Epithelial cell of prostate (primary cell): Measurements from ENCODE around the gene ELL.

ENCODE experiments used
- DNase-seq: peaks from one replicate; pipeline ENCODE4 v3.0.0-alpha.2; 2011; ENCODE audit warnings: low read depth, low spot score
- H3K27ac ChIP-seq: fragments of 450-650 bp; 2 replicates; pipeline ENCODE4 v1.5.1; 2017; ENCODE audit warnings: mild to moderate bottlenecking

Gene ELL

GRCh38 chr19:18438331-18439024 lies 83.4 kb downstream of the ELL start:
- no peak for DNase-seq
- peak overlapping the region; percentile 50 for H3K27ac ChIP-seq

- no peak for DNase-seq
- peak within 1 kb of the TSS; percentile 50 for H3K27ac ChIP-seq
Measured at GRCh38 chr19:18437491-18438330, 84.2 kb downstream of the ELL start, which contains the start of gene ISYNA1. TSS of gene ISYNA1 (minus strand) at chr19:18438133. CDS start at chr19:18437979, 154 bp downstream.

DNA sequence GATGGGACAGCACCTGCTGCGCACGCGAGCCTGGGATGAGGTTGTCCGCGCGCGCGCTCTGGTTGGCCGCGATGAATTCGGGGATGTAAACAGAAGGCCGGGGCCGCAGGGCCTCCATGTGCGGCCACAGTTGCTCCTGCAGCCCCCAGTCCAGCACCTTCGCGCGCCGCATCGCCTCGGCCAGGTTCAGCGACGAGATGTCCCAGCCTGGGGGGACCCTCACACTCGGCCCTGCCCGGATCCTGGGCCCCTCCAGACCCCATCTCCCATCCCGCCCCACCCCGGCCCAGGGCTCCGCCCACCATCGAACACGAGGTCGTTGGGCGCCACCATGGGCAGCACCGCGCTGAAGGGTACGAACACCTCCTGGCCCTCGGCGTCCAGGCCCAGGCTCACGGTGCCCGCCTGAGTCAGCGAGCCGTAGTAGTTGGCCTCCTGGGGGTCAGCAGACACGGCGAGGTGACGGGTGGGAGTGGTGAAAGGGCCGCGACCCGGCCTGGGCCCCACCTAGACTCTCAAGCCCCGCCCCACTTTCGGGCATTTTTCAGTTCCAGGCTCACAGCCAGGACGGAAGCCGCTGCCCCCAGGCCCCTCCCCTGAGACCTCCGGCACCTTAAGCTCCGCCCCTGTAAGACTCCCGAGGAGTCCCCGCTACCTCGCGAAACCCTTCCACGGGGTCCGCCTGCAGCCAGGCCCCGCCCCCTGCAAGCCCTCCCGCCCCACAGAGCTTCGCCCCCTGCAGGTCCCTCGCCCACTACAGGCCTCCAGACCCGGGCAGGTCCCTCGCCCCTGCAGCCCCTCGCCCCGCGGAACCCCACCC lies 85.0 kb downstream of the ELL start:
- DNase-seq: no peak
- no peak overlapping the region for H3K27ac ChIP-seq

- DNase-seq: no peak
- H3K27ac ChIP-seq: no peak overlapping the region
Measured at GRCh38 chr19:18435842-18436670, 85.8 kb downstream of the ELL start.

DNA sequence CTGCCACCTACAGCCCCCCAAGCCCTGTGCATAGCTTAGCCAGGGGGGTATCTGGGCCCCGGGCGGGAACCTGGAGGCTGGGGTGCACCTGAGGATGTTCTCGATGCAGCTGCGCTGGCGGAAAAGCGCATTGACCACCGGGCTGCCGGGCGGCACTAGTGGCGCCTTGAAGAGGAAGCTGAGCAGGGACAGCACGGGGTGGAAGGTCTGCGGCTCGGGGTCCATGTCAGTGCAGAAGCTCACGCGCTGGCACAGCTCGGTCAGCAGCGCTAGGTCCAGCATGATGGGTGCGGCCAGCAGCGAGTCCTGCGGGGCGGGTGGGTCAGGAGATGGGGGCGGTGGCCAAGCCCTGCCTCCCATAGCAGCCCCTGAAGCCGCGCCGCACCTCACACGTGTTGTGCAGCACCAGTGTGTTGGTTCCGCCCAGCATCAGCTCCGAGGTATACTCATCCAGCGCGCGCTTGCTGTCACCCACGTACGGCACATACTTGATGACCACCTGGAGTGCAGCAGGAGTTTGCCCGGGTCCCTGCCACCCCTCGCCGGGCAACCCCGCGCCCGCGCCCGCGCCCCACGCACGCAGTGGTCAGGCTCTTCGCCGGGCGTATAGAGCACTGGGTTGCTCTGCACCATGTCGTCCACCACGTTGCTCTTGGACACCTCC lies 86.6 kb downstream of the ELL start:
- no peak for DNase-seq

DNA sequence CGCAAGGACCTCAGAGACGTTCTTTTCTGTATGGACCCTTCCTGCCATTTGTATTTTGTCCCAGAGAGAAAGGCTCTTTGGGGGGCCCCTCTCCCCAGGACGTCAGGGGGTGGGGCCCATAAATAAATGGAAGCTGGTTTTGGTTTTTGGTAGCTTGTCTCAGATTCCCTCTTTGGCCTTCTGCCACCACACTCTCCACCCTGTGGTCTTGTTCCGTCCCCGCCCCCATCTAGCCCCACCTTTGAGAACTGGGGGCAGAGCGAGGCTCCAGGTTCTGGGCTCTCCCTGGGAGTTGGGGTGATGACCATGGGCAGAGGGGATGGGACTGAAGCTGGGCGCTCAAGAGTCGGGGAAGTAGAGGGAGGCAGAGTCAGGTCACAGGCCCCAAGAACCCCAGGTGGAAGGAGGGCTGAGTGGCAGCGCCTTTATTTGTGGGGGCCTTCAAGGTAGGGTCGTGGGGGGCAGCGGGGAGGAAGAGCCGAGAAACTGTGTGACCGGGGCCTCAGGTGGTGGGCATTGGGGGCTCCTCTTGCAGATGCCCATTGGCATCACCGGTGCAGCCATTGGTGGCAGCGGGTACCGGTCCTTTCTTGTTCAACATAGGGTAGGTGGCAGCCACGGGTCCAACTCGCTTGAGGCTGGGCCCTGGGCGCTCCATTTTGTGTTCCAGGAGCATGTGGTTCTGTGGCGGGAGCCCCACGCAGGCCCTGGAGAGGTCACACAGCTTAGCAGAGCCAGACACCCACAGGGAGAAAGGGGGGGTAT lies 87.3 kb downstream of the ELL start:
- DNase-seq: no peak
- H3K27ac ChIP-seq: no peak overlapping the region

More for the DNA sequence above, 86.6 kb downstream of the ELL start:
- no peak overlapping the region for H3K27ac ChIP-seq

- no peak overlapping the region for H3K27ac ChIP-seq
- no peak for DNase-seq
Measured at GRCh38 chr19:18433735-18434398, 88.0 kb downstream of the ELL start.

DNA sequence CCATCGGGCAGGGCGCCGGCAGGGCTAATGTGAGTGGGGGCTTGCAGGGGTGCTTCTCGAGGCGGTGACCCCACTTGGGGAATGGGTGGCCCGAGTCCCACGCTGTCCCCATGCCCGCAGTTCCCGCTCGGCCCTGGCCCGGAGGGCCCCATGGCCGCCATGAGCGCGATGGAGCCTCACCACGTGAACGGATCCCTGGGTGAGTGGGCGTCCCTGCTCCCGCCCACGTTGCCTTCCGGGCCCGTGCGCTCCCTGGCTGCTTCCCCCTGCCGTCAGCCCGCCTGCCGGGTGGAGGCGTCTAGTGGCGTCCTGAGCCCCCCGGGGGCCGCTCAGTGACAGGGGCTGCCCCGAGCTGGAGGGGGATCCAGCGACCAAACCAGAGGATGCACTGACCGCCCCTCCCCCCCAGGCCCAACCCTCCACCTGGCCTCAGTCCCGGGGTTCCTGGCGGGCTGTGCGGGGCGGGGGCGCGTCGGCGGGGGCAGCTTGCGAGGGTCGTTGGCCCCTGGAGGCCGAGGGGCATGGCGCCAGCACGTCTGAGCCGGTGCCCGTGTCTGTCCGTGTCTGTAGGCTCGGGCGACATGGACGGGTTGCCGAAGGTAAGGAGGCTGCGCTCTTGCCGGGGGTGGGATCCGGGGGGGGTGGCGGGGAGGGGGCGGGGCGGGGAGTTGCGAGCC lies 88.7 kb downstream of the ELL start:
- H3K27ac ChIP-seq: no peak overlapping the region
- DNase-seq: no peak

DNA sequence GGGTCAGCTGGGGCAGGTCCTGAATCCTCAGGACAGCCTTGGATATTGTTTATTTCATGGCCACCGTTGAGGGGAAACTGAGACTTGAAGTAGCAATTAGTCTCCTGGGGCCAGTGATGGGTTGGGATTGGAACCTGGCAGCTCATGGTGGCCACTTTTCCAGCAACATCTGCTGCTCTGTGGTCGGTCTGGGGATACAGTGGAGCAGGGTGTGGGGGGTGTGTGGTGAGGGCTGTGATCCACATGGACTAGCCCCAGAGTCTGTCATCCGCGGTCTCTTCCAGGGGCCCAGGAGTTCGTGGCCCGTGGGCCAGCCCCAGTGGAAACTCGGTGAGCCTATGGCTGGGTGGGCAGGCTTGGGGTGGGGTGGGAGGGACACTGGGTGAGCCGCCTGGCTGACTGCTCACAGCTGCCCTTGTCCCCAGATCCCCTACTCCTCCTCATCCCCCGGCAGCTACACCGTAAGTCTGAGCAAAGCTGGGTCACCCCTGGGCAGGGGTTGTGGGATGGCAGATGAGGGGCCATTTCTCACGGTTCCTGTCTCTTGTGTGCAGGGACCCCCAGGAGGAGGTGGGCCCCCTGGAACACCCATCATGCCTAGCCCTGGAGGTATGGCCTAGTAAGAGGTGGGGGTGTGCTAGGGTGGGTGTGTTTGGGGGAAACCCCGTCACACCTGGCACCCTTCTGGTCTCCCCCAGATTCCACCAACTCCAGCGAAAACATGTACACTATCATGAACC lies 89.4 kb downstream of the ELL start:
- no peak overlapping the region for H3K27ac ChIP-seq
- DNase-seq: no peak

DNA sequence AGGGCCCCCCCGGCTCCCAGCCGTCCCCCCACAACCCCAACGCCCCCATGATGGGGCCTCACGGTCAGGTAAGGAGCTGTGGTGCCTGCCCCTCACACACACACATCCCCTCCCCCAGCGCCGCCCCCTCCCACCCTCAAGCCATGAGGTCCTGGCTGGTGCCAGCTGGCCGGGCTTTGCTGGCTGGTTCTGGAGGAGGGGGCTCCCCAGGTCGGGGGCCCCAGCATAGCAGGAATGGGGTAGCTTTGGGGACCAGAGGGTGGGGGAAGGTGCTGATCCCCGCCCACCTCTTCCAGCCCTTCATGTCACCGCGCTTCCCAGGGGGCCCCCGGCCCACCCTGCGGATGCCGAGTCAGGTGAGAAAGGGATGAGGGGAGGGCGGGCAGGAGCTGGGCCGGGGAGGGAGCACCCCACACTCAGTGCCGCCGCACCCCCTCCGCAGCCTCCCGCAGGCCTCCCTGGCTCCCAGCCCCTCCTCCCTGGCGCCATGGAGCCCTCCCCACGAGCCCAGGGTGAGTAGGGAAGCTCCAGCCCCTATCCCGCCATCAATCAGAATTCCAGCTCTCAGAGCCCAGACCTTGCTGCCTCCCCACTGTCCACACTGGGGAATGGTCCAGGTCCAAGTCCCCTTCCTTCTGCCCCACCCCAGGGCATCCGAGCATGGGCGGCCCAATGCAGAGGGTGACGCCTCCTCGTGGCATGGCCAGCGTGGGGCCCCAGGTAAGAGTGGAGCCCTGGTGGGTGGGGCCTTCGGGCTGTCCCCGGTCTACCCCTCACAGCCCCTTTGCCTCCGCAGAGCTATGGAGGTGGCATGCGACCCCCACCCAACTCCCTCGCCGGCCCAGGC lies 90.3 kb downstream of the ELL start:
- DNase-seq: no peak
- no peak overlapping the region for H3K27ac ChIP-seq

DNA sequence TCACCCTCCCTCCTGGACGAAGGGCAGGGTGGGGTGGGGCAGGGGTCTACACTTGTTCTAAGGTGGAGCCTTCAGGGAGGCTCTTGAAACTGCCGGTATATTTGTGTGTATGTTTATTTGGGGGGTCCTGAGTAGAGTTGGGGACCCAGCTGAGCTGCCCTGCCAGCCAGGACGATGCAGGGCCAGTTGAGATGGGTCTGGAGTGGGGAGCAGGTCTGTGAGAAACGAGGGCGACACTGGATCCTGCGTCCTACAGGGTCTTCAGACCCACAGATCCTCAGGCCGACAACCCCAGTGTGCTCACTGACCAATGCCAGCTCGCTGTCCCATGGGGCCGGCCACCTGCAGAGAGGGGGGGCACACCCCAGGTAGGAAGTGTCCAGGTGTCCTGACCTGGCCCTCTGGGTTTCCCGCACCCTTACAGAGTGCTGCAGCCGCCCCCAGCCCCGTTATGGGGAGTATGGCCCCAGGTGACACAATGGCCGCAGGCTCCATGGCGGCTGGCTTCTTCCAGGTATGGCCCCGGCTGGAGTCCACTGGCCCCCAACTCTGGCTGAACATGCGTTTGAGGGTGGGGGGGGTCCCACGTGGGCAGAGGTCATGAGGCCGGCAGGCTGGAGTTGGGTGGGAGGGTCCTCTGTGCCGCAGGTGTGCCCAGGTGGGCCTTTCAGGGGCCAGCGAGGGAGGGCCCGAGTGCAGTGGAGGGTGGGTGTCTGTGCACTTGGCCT lies 91.3 kb downstream of the ELL start:
- no peak overlapping the region for H3K27ac ChIP-seq
- no peak for DNase-seq

DNA sequence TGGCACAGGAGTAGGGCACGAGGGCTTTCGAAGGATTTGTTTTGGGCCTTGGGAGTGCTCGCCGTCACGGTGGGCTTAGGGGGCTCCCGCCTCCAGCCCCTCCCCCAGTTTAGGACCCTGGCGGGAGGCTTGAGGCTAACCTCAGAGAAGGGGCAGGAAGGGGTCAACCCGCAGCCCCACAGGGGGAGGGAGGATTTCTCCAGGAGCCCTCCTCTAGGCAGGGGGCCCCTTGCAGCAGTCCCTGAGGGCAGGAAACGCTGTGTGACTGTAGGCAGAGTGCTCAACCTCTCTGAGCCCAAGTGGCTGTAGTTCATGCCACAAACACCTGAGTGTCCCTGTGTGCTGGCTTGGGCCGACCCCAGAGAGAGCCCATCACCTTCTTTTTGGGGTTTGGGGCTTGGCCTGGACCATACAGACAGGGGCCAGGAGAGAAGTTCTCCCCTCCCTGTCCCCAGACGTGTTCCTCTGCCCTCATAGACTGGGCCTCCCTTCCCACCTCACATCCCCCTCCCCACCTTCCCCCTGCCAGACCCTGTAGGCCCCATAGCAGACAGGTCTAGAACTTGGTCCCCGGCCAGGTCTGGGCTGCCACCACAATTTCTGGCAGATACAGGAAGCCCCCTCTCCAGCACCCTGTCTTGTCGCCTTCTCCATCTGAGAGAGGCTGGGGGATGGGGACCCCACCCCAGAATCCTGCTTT lies 92.0 kb downstream of the ELL start:
- no peak for DNase-seq
- no peak overlapping the region for H3K27ac ChIP-seq

GRCh38 chr19:18428787-18429674 lies 92.8 kb downstream of the ELL start:
- no peak for DNase-seq
- no peak overlapping the region for H3K27ac ChIP-seq
